ENCODE data around the gene HNF4A. TPM values are rescaled to one million over a fixed set of nuclear protein-coding genes. Genes with fewer than 3 reads are reported as not detected.

HNF4A gene
- total and polyA plus RNA-seq, 2 of the 13 experiments (the other 11 are each of a cell fraction or from before 2014, with no cell fraction given) = 80.9 to 169 TPM

DNA sequence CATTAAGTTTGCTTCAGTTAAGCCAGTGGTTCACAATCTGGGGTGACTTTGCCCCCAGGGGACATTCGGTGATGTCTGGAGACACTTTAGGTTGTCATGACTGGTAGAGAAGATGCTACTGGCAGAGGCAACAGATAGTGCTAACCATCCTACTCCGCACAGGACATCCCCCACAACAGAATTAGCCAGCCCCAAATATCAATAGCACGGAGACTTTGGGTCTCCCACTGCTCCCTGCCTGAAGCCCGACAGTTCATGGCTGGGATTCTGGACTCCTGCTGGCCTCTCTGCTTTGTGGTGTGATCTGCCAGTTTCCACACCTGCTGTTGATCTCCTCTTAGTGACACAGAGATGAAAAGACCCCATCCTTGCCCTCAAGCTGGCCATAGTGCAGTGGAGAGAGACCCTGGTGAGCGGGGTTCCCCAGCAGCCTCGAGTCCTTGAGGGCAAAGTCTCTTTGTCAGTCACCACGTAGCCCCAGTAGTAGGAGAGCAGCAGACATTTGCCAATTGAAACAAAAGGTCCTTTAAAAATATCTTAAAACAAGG, 95.5 kb downstream of the HNF4A start (continued):
- TF ChIP-seq ZSCAN31 (CRISPR knock-in tag; IDR thresholded peaks at IDR 0.05; ENCODE audit: low read depth) = 0 out of 2 replicates have a peak, but pooled peaks have one; percentile 48
- no peak for TF ChIP-seq ZNF251 (CRISPR knock-in tag; IDR thresholded peaks at IDR 0.05)
- TF ChIP-seq, protein P1, sequence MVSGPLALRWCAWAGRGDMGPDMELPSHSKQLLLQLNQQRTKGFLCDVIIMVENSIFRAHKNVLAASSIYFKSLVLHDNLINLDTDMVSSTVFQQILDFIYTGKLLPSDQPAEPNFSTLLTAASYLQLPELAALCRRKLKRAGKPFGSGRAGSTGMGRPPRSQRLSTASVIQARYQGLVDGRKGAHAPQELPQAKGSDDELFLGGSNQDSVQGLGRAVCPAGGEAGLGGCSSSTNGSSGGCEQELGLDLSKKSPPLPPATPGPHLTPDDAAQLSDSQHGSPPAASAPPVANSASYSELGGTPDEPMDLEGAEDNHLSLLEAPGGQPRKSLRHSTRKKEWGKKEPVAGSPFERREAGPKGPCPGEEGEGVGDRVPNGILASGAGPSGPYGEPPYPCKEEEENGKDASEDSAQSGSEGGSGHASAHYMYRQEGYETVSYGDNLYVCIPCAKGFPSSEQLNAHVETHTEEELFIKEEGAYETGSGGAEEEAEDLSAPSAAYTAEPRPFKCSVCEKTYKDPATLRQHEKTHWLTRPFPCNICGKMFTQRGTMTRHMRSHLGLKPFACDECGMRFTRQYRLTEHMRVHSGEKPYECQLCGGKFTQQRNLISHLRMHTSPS (CRISPR knock-in tag; IDR thresholded peaks at IDR 0.05; ENCODE audit: low read depth) = peak; percentile 19; the same call in 1 of the 2 replicates
- 0 out of 2 replicates have a peak, but pooled peaks have one; percentile 21 for TF ChIP-seq ZNF607 (CRISPR knock-in tag; IDR thresholded peaks at IDR 0.05; ENCODE audit: borderline replicate concordance)
- no peak for TF ChIP-seq GPN1 (CRISPR knock-in tag; IDR thresholded peaks at IDR 0.05; ENCODE audit: borderline replicate concordance)
- TF ChIP-seq SYNCRIP (IDR thresholded peaks at IDR 0.05; ENCODE audit: insufficient read depth, low read depth, low read length) = no peak
- TF ChIP-seq, protein P2, sequence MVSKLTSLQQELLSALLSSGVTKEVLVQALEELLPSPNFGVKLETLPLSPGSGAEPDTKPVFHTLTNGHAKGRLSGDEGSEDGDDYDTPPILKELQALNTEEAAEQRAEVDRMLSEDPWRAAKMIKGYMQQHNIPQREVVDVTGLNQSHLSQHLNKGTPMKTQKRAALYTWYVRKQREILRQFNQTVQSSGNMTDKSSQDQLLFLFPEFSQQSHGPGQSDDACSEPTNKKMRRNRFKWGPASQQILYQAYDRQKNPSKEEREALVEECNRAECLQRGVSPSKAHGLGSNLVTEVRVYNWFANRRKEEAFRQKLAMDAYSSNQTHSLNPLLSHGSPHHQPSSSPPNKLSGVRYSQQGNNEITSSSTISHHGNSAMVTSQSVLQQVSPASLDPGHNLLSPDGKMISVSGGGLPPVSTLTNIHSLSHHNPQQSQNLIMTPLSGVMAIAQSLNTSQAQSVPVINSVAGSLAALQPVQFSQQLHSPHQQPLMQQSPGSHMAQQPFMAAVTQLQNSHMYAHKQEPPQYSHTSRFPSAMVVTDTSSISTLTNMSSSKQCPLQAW (CRISPR knock-in tag; IDR thresholded peaks at IDR 0.05) = peak; percentile 54; the same call in 1 of the 2 replicates
- no peak for TF ChIP-seq ZNF557 (CRISPR knock-in tag; IDR thresholded peaks at IDR 0.05)
- peak; percentile 9; the same call in 1 of the 2 replicates for TF ChIP-seq SAP130 (CRISPR knock-in tag; IDR thresholded peaks at IDR 0.05; ENCODE audit: low read depth)
- TF ChIP-seq ZNF367 (CRISPR knock-in tag; IDR thresholded peaks at IDR 0.05; ENCODE audit: borderline replicate concordance) = no peak
- TF ChIP-seq ERF (CRISPR knock-in tag; IDR thresholded peaks at IDR 0.05) = no peak
- TF ChIP-seq ZNF292 (CRISPR knock-in tag; IDR thresholded peaks at IDR 0.05; ENCODE audit: borderline replicate concordance, low read depth) = 0 out of 2 replicates have a peak, but pooled peaks have one; percentile 48
- no peak for TF ChIP-seq FOSL2 (CRISPR knock-in tag; IDR thresholded peaks at IDR 0.05)
- TF ChIP-seq ZNF274 (CRISPR knock-in tag; IDR thresholded peaks at IDR 0.05) = no peak
- no peak for TF ChIP-seq ELF1 (CRISPR knock-in tag; IDR thresholded peaks at IDR 0.05)
- no peak for TF ChIP-seq CBFB (CRISPR knock-in tag; IDR thresholded peaks at IDR 0.05)
- 0 out of 2 replicates have a peak, but pooled peaks have one; percentile 62 for TF ChIP-seq HIVEP1 (CRISPR knock-in tag; IDR thresholded peaks at IDR 0.05)
- 0 out of 2 replicates have a peak, but pooled peaks have one; percentile 53 for TF ChIP-seq BORCS8-MEF2B (CRISPR knock-in tag; IDR thresholded peaks at IDR 0.05)
- TF ChIP-seq, protein P3, sequence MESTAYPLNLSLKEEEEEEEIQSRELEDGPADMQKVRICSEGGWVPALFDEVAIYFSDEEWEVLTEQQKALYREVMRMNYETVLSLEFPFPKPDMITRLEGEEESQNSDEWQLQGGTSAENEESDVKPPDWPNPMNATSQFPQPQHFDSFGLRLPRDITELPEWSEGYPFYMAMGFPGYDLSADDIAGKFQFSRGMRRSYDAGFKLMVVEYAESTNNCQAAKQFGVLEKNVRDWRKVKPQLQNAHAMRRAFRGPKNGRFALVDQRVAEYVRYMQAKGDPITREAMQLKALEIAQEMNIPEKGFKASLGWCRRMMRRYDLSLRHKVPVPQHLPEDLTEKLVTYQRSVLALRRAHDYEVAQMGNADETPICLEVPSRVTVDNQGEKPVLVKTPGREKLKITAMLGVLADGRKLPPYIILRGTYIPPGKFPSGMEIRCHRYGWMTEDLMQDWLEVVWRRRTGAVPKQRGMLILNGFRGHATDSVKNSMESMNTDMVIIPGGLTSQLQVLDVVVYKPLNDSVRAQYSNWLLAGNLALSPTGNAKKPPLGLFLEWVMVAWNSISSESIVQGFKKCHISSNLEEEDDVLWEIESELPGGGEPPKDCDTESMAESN (CRISPR knock-in tag; conservative IDR thresholded peaks at IDR 0.05) = 0 out of 2 replicates have a peak, but pooled peaks have one; percentile 19
- TF ChIP-seq, protein P4, sequence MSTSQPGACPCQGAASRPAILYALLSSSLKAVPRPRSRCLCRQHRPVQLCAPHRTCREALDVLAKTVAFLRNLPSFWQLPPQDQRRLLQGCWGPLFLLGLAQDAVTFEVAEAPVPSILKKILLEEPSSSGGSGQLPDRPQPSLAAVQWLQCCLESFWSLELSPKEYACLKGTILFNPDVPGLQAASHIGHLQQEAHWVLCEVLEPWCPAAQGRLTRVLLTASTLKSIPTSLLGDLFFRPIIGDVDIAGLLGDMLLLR (CRISPR knock-in tag; IDR thresholded peaks at IDR 0.05) = peak; percentile 35; the same call in 1 of the 2 replicates
